ENCODE data around the gene KIF21B.
A peak's percentile ranks its signal among the peaks of the same experiment; 100 is the strongest.

KIF21B gene

GRCh38 chr1:201048521-201048920 is 25.0 kb upstream of the KIF21B start:
- DNase-seq (ENCODE audit: low read depth) = no peak

DNA sequence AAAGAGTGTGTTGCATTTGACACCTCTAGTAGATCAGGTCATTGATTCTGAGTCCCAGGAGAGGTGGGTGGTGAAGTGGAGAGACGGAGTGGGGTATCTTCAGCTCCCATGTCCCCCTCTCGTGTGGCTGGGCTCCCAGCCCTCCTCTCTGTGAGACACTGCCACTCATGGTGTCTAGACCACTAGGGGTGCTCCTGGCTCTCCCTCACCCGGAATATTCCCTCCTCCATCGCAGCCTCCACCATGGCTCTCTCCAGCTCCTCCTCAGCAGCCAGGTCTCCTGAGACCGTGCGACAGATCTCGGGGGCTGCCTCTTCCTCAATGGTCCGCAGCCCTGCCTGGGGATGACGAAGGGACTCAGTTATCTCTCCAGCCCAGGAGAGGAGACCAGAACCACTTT is 20.6 kb upstream of the KIF21B start:
- DNase-seq (ENCODE audit: low read depth) = no peak

DNA sequence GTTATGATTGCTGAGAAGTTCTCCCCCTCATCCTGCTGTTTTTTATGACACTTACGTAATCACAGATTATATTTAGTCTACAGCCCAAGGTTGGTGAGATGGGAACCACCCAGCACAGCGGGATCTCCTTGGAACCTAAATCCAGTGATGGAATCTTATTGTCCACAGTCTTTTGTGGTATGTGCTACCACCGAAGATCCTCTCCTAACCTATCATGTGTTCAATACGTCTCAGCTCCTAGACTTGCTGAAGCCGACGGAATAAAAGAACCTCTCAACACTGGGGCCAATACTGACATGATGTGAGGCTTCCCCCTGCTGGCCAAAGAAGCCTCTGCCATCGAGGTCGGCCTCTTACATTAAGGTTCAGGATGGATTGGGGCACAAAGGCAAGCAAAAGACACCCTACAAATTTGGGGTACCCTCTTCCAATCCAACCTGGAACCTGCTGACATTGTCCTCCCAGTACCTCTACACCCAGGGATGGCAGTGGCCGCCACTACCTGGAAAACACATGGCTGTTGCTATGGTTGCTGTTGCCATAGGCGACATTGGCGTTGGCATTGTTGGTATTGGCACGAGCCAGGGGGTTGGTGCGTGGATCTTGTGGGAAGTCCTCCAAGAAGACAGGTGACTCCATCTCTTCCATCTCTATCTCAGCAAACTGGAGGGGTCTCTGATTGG is 19.4 kb upstream of the KIF21B start:
- DNase-seq (ENCODE audit: low read depth) = no peak

GRCh38 chr1:201041011-201041410 is 17.5 kb upstream of the KIF21B start:
- DNase-seq (ENCODE audit: low read depth) = no peak

DNA sequence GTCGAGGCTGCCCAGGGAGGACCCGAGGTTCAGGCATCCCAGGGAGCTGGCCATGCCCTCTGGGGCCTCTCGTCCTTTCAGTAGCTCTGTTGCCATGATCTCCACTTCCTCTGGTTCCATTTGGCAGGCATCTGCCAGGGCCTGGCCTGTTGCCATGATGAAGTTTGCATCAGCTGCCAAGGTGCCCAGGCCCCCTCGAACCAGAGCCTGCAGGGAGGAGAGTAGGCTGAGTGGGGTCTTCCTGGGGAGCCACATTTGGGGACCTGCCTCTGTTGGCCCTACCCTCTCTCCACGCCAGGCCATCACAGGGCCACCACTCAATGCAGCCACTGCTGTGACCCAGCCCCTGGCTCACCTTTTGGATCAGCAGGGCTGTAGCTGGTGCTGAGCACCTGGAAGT is 16.4 kb upstream of the KIF21B start:
- DNase-seq (ENCODE audit: low read depth) = no peak

- DNase-seq (ENCODE audit: low read depth) = no peak
Observed at GRCh38 chr1:201039418-201039817, 15.9 kb upstream of the KIF21B start.

GRCh38 chr1:201038186-201038876 is 14.8 kb upstream of the KIF21B start:
- DNase-seq (ENCODE audit: low read depth) = no peak

GRCh38 chr1:201036188-201036842 is 12.8 kb upstream of the KIF21B start:
- no peak for DNase-seq (ENCODE audit: low read depth)

GRCh38 chr1:201034671-201035070 is 11.2 kb upstream of the KIF21B start:
- DNase-seq (ENCODE audit: low read depth) = no peak

GRCh38 chr1:201032408-201032807 is 8.9 kb upstream of the KIF21B start:
- DNase-seq (ENCODE audit: low read depth) = no peak

GRCh38 chr1:201028461-201028889 is 5.0 kb upstream of the KIF21B start:
- DNase-seq (ENCODE audit: low read depth) = no peak

- no peak for DNase-seq (ENCODE audit: low read depth)
Observed at GRCh38 chr1:201026836-201027235, 3.3 kb upstream of the KIF21B start.

- peak; percentile 67 for DNase-seq (ENCODE audit: low read depth)
Observed at GRCh38 chr1:201026234-201026633, 2.7 kb upstream of the KIF21B start.

- no peak for DNase-seq (ENCODE audit: low read depth)
Observed at GRCh38 chr1:201025571-201026002, 2.1 kb upstream of the KIF21B start.

GRCh38 chr1:201024625-201024998 is 1.1 kb upstream of the KIF21B start:
- no peak for DNase-seq (ENCODE audit: low read depth)

- no peak for DNase-seq (ENCODE audit: low read depth)
Observed at GRCh38 chr1:201023920-201024624, 558 bp upstream of the KIF21B start.

GRCh38 chr1:201022820-201023516 is 546 bp downstream of the KIF21B start:
- no peak for DNase-seq (ENCODE audit: low read depth)

DNA sequence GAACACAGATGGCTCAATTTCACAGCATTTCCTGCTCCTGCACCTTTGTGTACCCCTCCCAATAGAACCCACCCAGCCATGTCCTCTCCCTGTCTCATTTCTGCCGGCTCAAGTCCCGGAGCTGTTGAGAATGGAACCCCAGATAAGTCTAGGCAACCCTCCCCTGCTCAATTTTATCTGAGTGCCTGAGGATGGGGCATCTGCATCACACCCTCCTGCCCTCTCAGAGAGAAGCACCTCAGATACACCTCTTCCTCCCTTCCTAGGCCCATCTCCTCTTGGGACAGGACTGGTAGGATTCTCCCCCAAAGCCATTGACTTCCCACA is 1.1 kb downstream of the KIF21B start:
- DNase-seq (ENCODE audit: low read depth) = no peak

DNA sequence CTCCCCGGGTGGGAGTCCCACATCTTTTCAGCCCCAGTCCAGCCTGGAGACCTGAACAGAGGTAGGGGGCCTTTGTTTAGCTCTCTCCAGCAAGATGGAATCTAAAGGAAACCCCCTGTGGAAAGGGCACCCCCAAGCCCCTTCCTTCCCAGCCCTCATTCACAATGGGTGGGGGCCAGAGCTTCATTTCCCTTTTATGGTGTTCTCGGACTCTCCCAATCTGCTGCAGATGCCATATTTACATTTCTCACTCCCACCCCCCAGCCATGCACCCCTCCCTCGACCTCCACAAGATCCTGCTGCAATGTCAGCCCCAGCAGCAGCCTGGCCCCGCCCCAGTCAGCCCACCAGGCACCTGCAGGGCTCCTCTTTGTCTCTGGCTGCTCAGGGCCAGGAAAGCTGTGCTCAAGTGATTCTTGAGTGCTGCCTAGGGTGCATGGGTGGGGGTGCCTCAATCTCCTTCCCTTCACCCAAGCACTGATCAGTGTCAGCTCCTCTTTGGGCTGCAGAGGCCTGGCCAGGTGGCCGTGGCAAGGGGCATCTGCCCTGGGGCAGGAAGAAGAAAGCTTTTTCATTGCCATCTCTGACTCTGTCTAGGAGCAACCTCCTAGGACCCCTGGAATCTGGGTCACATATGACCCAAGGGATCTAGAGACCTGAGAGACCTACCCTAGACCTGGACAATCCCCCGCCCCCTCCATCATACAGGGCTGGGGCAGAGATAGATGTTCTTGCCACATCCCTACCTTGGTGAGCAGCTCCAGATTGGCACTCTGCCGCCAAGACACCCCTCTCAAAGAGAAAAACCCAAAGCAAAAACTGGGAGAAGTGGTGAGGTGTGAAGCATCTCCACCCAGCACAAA is 1.7 kb downstream of the KIF21B start:
- DNase-seq (ENCODE audit: low read depth) = no peak

- peak; percentile 65 for DNase-seq (ENCODE audit: low read depth)
Observed at GRCh38 chr1:201020721-201021629, 2.5 kb downstream of the KIF21B start.
